Caco-2 (cell line): Measurements from ENCODE around the gene ACSL5. TPM values are rescaled to one million over a fixed set of nuclear protein-coding genes. Genes with fewer than 3 reads are reported as not detected.
A peak's percentile ranks its signal among the peaks of the same experiment; 100 is the strongest.

Source experiments
- BruUV-seq: library from RNA; stranded (reverse); fragments of 400-500 nt; replicated peaks from 2 replicates; lab custom pipeline; 2021; lab: Mats Ljungman, UMichigan
- CTCF ChIA-PET: fragments of 300-600 bp; sonication (Branson Sonifier 250); formaldehyde crosslinking; loops from one replicate; lab custom pipeline; 2022; ENCODE audit warnings: antibody characterized with exemption; lab: Charles Lee
- POLR2A ChIA-PET: fragments of 300-600 bp; sonication (Branson Sonifier 250); formaldehyde crosslinking; loops from one replicate; lab custom pipeline; 2022; ENCODE audit warnings: antibody characterized with exemption; lab: Charles Lee
- DNase-seq, 2 experiments: peaks; one replicate each; pipeline versions ENCODE4 v3.0.0 to v3.0.0-alpha.2; 2020 to 2022
- H3K27me3 ChIP-seq: replicated peaks from 2 replicates; pipeline ENCODE4 v1.6.0; 2011; ENCODE audit warnings: low read length; ENCODE audit not compliant: control insufficient read depth, insufficient read depth
- H3K36me3 ChIP-seq: 2 replicates; pipeline ENCODE4 v1.5.1; 2011; ENCODE audit warnings: low read length; ENCODE audit not compliant: control insufficient read depth, insufficient read depth
- H3K4me1 ChIP-seq: fragments of 250-450 bp; sonication (Bioruptor Pico); 2 replicates; pipeline ENCODE4 v1.5.1; 2020; ENCODE audit warnings: mild to moderate bottlenecking
- H3K4me3 ChIP-seq: 2 replicates; pipeline ENCODE4 v1.5.1; 2011; ENCODE audit warnings: low read depth, mild to moderate bottlenecking, control low read depth, low read length
- H3K9me3 ChIP-seq: fragments of 250-450 bp; sonication (Bioruptor Pico); 2 replicates; pipeline ENCODE4 v1.5.1; 2020; ENCODE audit warnings: mild to moderate bottlenecking, moderate library complexity
- H3K27ac Mint-ChIP-seq: one replicate; pipeline ENCODE4 v1.8.0; 2022; ENCODE audit warnings: mixed read lengths; ENCODE audit not compliant: unreplicated experiment
- H3K27me3 Mint-ChIP-seq: one replicate; pipeline ENCODE4 v1.8.0; 2022; ENCODE audit warnings: mixed read lengths; ENCODE audit not compliant: insufficient read depth, unreplicated experiment
- H3K36me3 Mint-ChIP-seq: one replicate; pipeline ENCODE4 v1.8.0; 2022; ENCODE audit warnings: mild to moderate bottlenecking, mixed read lengths; ENCODE audit not compliant: insufficient read depth, unreplicated experiment
- H3K4me1 Mint-ChIP-seq: one replicate; pipeline ENCODE4 v1.8.0; 2022; ENCODE audit warnings: low read depth, mixed read lengths; ENCODE audit not compliant: unreplicated experiment
- H3K4me3 Mint-ChIP-seq: one replicate; pipeline ENCODE4 v1.8.0; 2022; ENCODE audit warnings: mild to moderate bottlenecking, moderate library complexity, mixed read lengths; ENCODE audit not compliant: unreplicated experiment
- H3K9me3 Mint-ChIP-seq: one replicate; pipeline ENCODE4 v1.8.0; 2022; ENCODE audit warnings: mixed read lengths; ENCODE audit not compliant: unreplicated experiment
- CTCF ChIP-seq, 2 experiments: fragments of 200-600 bp in 1 of 2; IDR thresholded peaks; 1 replicate in 1 of 2; 2 replicates in 1 of 2; pipeline versions ENCODE4 v1.5.1 to v1.8.0; 2011 to 2022; ENCODE audit warnings: antibody characterized with exemption in 1 of 2, control low read depth in 1 of 2, inconsistent platforms in 1 of 2, low read depth in 1 of 2, low read length in 1 of 2, mild to moderate bottlenecking in 1 of 2, moderate library complexity in 1 of 2; ENCODE audit not compliant: insufficient read depth in 1 of 2, severe bottlenecking in 1 of 2, unreplicated experiment in 1 of 2
- intact Hi-C: fragments of 100-400 bp; cut with micrococcal nuclease; formaldehyde crosslinking; loops from one replicate; pipeline ENCODE4 v1.10.0; 2022; ENCODE audit not compliant: unreplicated experiment
- total RNA-seq: library from RNA; stranded (reverse); gene quantifications from 2 replicates; pipeline ENCODE4 v1.2.3, GENCODE V29; 2022

The ACSL5 gene
- total RNA-seq, 1 experiment from 2014 or later, result 46.6 TPM

GRCh38 chr10:112330162-112330561 is 43.8 kb upstream of the ACSL5 start:
- no peak for DNase-seq
- no peaks in the 10 kb centered on the region for H3K36me3 Mint-ChIP-seq
- no peak overlapping the region for H3K27ac Mint-ChIP-seq
- BruUV-seq, result no TSS peak
- no peaks in the 10 kb centered on the region for H3K36me3 ChIP-seq
- H3K4me1 Mint-ChIP-seq, result peaks cover 14% of the 10 kb centered on the region
- H3K4me3 Mint-ChIP-seq, result no peak overlapping the region
- H3K27me3 Mint-ChIP-seq, result no peaks in the 10 kb centered on the region
- no peaks in the 10 kb centered on the region for H3K27me3 ChIP-seq
- CTCF ChIA-PET, result no interaction called here
- no peak overlapping the region for H3K4me3 ChIP-seq
- no peak for TF ChIP-seq CTCF (IDR thresholded peaks at IDR 0.05; ENCODE audit: insufficient read depth in 1 of 2, low read depth in 1 of 2, low read length in 1 of 2, severe bottlenecking in 1 of 2, unreplicated experiment in 1 of 2)
- H3K9me3 ChIP-seq, result no peaks in the 10 kb centered on the region
- intact Hi-C loops, result no loop called here
- H3K4me1 ChIP-seq, result peaks cover 14% of the 10 kb centered on the region
- no peaks in the 10 kb centered on the region for H3K9me3 Mint-ChIP-seq
- POLR2A ChIA-PET, result no interaction called here

GRCh38 chr10:112330607-112331160 is 43.2 kb upstream of the ACSL5 start:
- ChIA-PET CTCF (no interaction called here), POLR2A (no interaction called here)
- Histone ChIP-seq H3K9me3 (no peaks in the 10 kb centered on the region), H3K36me3 (no peaks in the 10 kb centered on the region), H3K4me1 (peaks cover 19% of the 10 kb centered on the region), H3K4me3 (no peak overlapping the region), H3K27me3 (no peaks in the 10 kb centered on the region)
- no peaks in the 10 kb centered on the region for H3K27me3 Mint-ChIP-seq
- H3K9me3 Mint-ChIP-seq, result no peaks in the 10 kb centered on the region
- no peaks in the 10 kb centered on the region for H3K36me3 Mint-ChIP-seq
- no peak for DNase-seq
- TF ChIP-seq CTCF (IDR thresholded peaks at IDR 0.05; ENCODE audit: insufficient read depth in 1 of 2, low read depth in 1 of 2, low read length in 1 of 2, severe bottlenecking in 1 of 2, unreplicated experiment in 1 of 2), result no peak
- no peak overlapping the region for H3K4me3 Mint-ChIP-seq
- peak overlapping the region; percentile 78 for H3K27ac Mint-ChIP-seq
- peaks cover 19% of the 10 kb centered on the region for H3K4me1 Mint-ChIP-seq
- intact Hi-C loops, result no loop called here
- BruUV-seq, result no TSS peak

GRCh38 chr10:112332022-112332421 is 41.9 kb upstream of the ACSL5 start:
- no peaks in the 10 kb centered on the region for H3K9me3 Mint-ChIP-seq
- no peaks in the 10 kb centered on the region for H3K27me3 Mint-ChIP-seq
- Histone ChIP-seq H3K4me3 (no peak overlapping the region), H3K36me3 (no peaks in the 10 kb centered on the region), H3K27me3 (no peaks in the 10 kb centered on the region), H3K4me1 (peaks cover 26% of the 10 kb centered on the region), H3K9me3 (no peaks in the 10 kb centered on the region)
- no peak for TF ChIP-seq CTCF (IDR thresholded peaks at IDR 0.05; ENCODE audit: insufficient read depth in 1 of 2, low read depth in 1 of 2, low read length in 1 of 2, severe bottlenecking in 1 of 2, unreplicated experiment in 1 of 2)
- H3K36me3 Mint-ChIP-seq, result no peaks in the 10 kb centered on the region
- H3K4me1 Mint-ChIP-seq, result peaks cover 24% of the 10 kb centered on the region
- intact Hi-C loops, result no loop called here
- no peak for DNase-seq
- ChIA-PET POLR2A (no interaction called here), CTCF (no interaction called here)
- H3K4me3 Mint-ChIP-seq, result no peak overlapping the region
- no TSS peak for BruUV-seq
- no peak overlapping the region for H3K27ac Mint-ChIP-seq
